K562 (cell line): ENCODE results near the gene ADGRG1. TPM values are rescaled to one million over a fixed set of nuclear protein-coding genes. Genes with fewer than 3 reads are reported as not detected.

Source experiments
- ATAC-seq: fragments of 200-7000 bp; cut with Tn5 transposase; 3 replicates; pipeline ENCODE4 v1.9.1; 2020; ENCODE audit warnings: moderate library complexity
- BruUV-seq: library from RNA; stranded (reverse); fragments of 400-500 nt; replicated peaks from 2 replicates; lab custom pipeline; 2021; lab: Mats Ljungman, UMichigan
- CTCF ChIA-PET: fragments of 300-600 bp; formaldehyde crosslinking; extraction: SDS; loops from one replicate; lab custom pipeline; 2021; ENCODE audit warnings: low intra/inter-chr PET ratio; lab: Yijun Ruan, JAX
- POLR2A ChIA-PET: fragments of 300-600, 350-650 bp; sonication (Branson Sonifier 250); formaldehyde crosslinking; extraction: SDS; loops from one replicate; lab custom pipeline; 2021; ENCODE audit warnings: antibody characterized with exemption, inconsistent platforms; lab: Yijun Ruan, JAX
- DNase-seq, 4 experiments: peaks; one replicate each; pipeline versions ENCODE4 v3.0.0 to v3.0.0-alpha.2; 2011 to 2018; ENCODE audit warnings: low spot score in 3 of 4, mixed read lengths in 3 of 4; ENCODE audit errors: extremely low read depth in 1 of 4
- FAIRE-seq: peaks from 2 replicates; lab custom pipeline; 2011; peaks lifted over from hg19 to GRCh38; lab: Jason Lieb, UNC
- H2AFZ ChIP-seq: 2 replicates; pipeline ENCODE4 v1.6.0; 2011; ENCODE audit warnings: low read depth, low read length, control low read depth, inconsistent platforms
- H3K27ac ChIP-seq: fragments of 200-600 bp; 3 replicates; pipeline ENCODE4 v1.8.0; 2011; ENCODE audit warnings: low read depth, mild to moderate bottlenecking, control low read depth, inconsistent platforms, low read length, moderate library complexity, mixed read lengths; ENCODE audit errors: extremely low read depth
- H3K27me3 ChIP-seq, 2 experiments: fragments of 300-600 bp in 1 of 2; 2 replicates in 1 of 2; 3 replicates in 1 of 2; pipeline versions ENCODE4 v1.6.0 to v1.8.0; 2011; ENCODE audit warnings: inconsistent platforms in 2 of 2, low read length in 2 of 2, mild to moderate bottlenecking in 1 of 2, mixed read lengths in 1 of 2, moderate library complexity in 1 of 2; ENCODE audit not compliant: control insufficient read depth in 2 of 2, insufficient read depth in 2 of 2
- H3K36me3 ChIP-seq: fragments of 300-600 bp; 3 replicates; pipeline ENCODE4 v1.8.0; 2011; ENCODE audit warnings: mild to moderate bottlenecking, low read length, inconsistent platforms; ENCODE audit not compliant: control insufficient read depth, insufficient read depth
- H3K4me1 ChIP-seq, 2 experiments: fragments of 200-600 bp in 1 of 2; replicated peaks in 1 of 2; 2 replicates in 1 of 2; 3 replicates in 1 of 2; pipeline versions ENCODE4 v1.5.1 to v1.8.0; 2011; ENCODE audit warnings: inconsistent platforms in 2 of 2, low read length in 2 of 2, mild to moderate bottlenecking in 1 of 2, mixed read lengths in 1 of 2, moderate library complexity in 1 of 2; ENCODE audit not compliant: control insufficient read depth in 2 of 2, insufficient read depth in 2 of 2
- H3K4me2 ChIP-seq: 2 replicates; pipeline ENCODE4 v1.6.1; 2011; ENCODE audit warnings: low read length, control low read depth, inconsistent platforms, mixed read lengths; ENCODE audit not compliant: insufficient read depth
- H3K4me3 ChIP-seq: fragments of 200-600 bp; sonication (generic), shearing (Covaris generic); 2 replicates; pipeline ENCODE4 v1.5.1; 2016; ENCODE audit warnings: control low read depth, inconsistent platforms
- H3K79me2 ChIP-seq: fragments of 200-600 bp; 3 replicates; pipeline ENCODE4 v1.8.0; 2011; ENCODE audit warnings: low read length, inconsistent platforms; ENCODE audit not compliant: control insufficient read depth, insufficient read depth
- H3K9ac ChIP-seq, 2 experiments: 2 replicates each; pipeline versions ENCODE4 v1.6.0 to v1.6.1; 2011; ENCODE audit warnings: low read depth in 2 of 2, low read length in 2 of 2, control low read depth in 1 of 2, inconsistent platforms in 1 of 2, mild to moderate bottlenecking in 1 of 2, mixed read lengths in 1 of 2; ENCODE audit not compliant: insufficient read depth in 1 of 2
- H3K9me1 ChIP-seq: one replicate; pipeline ENCODE4 v1.6.0; 2011; ENCODE audit warnings: inconsistent platforms, mild to moderate bottlenecking, low read length, moderate library complexity; ENCODE audit not compliant: control insufficient read depth, insufficient read depth
- H3K9me3 ChIP-seq: replicated peaks from 2 replicates; pipeline ENCODE4 v1.5.1; 2011; ENCODE audit warnings: low read depth, low read length, inconsistent platforms; ENCODE audit not compliant: control insufficient read depth, insufficient read depth
- H4K20me1 ChIP-seq: replicated peaks from 2 replicates; pipeline ENCODE4 v1.6.1; 2011; ENCODE audit warnings: low read length, inconsistent platforms, mixed read lengths; ENCODE audit not compliant: control insufficient read depth, insufficient read depth
- HLTF ChIP-seq: fragments of 450-650 bp; IDR thresholded peaks from 2 replicates; pipeline ENCODE4 v1.6.1; 2016
- JUN ChIP-seq, 2 experiments: sonication (generic) in 1 of 2; formaldehyde crosslinking in 1 of 2; IDR thresholded peaks; 2 replicates each; pipeline versions ENCODE4 v1.6.1 to v1.8.0; 2012 to 2022; ENCODE audit warnings: borderline replicate concordance in 2 of 2, mild to moderate bottlenecking in 2 of 2, improper control_type of control experiment in 1 of 2, low read depth in 1 of 2, low read length in 1 of 2, missing genetic modification reagents in 1 of 2
- SIRT6 ChIP-seq: IDR thresholded peaks from one replicate; pipeline ENCODE4 v1.6.1; 2012; ENCODE audit warnings: low read depth, mild to moderate bottlenecking, control low read depth, inconsistent platforms, low read length, moderate library complexity
- XRCC5 ChIP-seq: fragments of 200-400 bp; formaldehyde crosslinking; IDR thresholded peaks from 2 replicates; pipeline ENCODE4 v1.6.1; 2017; ENCODE audit warnings: low read depth, mild to moderate bottlenecking, low read length
- WGBS: fragments of 100-300 bp; shearing (Covaris generic); methylation state at CpG from one replicate; pipeline ENCODE4 v1.1.6; 2016; ENCODE audit warnings: low coverage, mixed read lengths; ENCODE audit not compliant: insufficient coverage; ENCODE audit errors: missing lambda C conversion rate; 5-methylcytosine and 5-hydroxymethylcytosine counted together
- in situ Hi-C: fragments of 300-500 bp; cut with MboI; formaldehyde crosslinking; loops from 4 replicates; pipeline ENCODE4 v1.15.0; 2018; ENCODE audit warnings: inconsistent platforms, mixed read lengths
- intact Hi-C: fragments of 100-400 bp; cut with micrococcal nuclease; formaldehyde crosslinking; loops from 2 replicates; pipeline ENCODE4 v1.14.2; 2022
- polyA plus RNA-seq, 8 experiments: library from polyadenylated mRNA; depleted of rRNA in 4 of 8; stranded (reverse) in 5 of 8; unstranded in 3 of 8; fragments of >200 nt; fragmentation: Nextera tagmentation in 2 of 8; fragmentation: Illumina TruSeq in 1 of 8; extraction: Ambion mirVana in 2 of 8; extraction: Trizol in 1 of 8; gene quantifications; 2 replicates each; pipeline versions ENCODE4 v1.2.1 to v1.2.3, GENCODE V29; 2011 to 2014; ENCODE audit warnings: inconsistent platforms in 1 of 8, missing spikeins in 1 of 8
- total RNA-seq, 7 experiments: library from RNA; depleted of rRNA in 6 of 7; stranded (reverse); fragments of >200 nt in 6 of 7; fragmentation: Illumina TruSeq in 2 of 7; extraction: Trizol in 2 of 7; gene quantifications; 2 replicates each; pipeline versions ENCODE4 v1.2.1 to v1.2.3, GENCODE V29; 2011 to 2021; ENCODE audit warnings: low replicate concordance in 1 of 7
- TF ChIP-seq, protein P1 (sequence below): fragments of 450-650 bp; IDR thresholded peaks from 2 replicates; pipeline ENCODE4 v1.6.1; 2016; ENCODE audit warnings: mild to moderate bottlenecking

ADGRG1 gene
- total and polyA plus RNA-seq, 9 of the 15 experiments (the other 6 are each of a cell fraction or from before 2014, with no cell fraction given): 0.04 to 0.31 (median 0.16) TPM; not detected in 6

DNA sequence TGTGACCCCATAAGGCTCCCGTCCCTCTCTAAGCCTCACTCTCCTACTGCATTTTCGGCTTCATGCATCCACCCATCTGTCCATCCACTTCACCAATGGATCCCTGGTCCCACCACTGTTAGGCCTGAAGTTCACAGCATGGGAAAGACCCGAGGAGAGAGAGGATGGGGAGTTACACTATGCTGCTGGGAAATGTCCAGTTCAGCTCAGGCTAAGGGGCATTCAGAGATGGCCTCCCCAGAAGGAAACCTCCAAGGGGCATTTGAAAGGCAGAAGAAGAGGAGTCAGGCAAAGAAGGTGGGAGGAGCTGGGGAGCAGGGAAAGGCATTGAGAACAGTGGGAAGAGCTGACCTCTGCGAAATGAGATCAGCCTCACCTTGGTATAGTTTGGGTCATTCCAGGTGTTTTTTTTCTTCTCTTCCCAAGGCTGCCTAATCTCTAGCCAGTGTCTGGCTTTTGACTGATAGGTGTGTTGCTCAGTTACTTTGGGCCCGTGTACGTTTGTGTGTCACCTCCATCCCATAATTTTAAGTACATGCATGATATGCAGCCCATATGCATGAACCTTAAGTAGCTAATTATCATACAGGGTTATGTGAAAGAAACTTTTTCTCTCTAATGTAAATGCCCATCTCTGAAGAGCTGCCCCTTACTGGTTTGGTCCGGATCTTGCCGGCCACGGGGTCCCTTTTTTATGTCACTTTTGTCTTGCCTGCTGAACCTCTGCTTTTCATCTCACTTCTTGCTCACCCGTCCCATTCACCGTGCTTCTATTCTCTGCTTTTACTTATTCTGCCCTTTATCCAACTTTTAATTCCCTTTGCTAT is 54.6 kb downstream of the ADGRG1 start (continued):
- no peak for TF ChIP-seq XRCC5
- TF ChIP-seq HLTF: 0 out of 2 replicates have a peak, but pooled peaks have one; percentile 43

GRCh38 chr16:57683636-57684545 is 55.5 kb downstream of the ADGRG1 start:
- H3K36me3 ChIP-seq: no peaks in the 10 kb centered on the region
- POLR2A ChIA-PET: interaction anchor here (0.5 to 2.7 kb wide), 6 partner anchors 9 to 195 kb away, joined by 3 to 12 read pairs (median 4); no protein-coding TSS in a partner anchor
- CTCF ChIA-PET: no interaction called here
- in situ Hi-C loops: no loop called here
- WGBS: 74% methylated on average over 17 of the region's 18 CpGs
- no peak overlapping the region for H3K4me3 ChIP-seq
- H3K4me2 ChIP-seq: no peak overlapping the region
- DNase-seq (no peak), FAIRE-seq (no peak), ATAC-seq (no peak)
- peaks cover 29 to 38% of the 10 kb centered on the region in 2 experiments for H3K4me1 ChIP-seq
- no peaks in the 10 kb centered on the region for H3K9me3 ChIP-seq
- no peaks in the 10 kb centered on the region for H4K20me1 ChIP-seq
- BruUV-seq: no TSS peak
- H3K9me1 ChIP-seq: peaks cover 4% of the 10 kb centered on the region
- TF ChIP-seq SIRT6: no peak
- TF ChIP-seq, protein P1, sequence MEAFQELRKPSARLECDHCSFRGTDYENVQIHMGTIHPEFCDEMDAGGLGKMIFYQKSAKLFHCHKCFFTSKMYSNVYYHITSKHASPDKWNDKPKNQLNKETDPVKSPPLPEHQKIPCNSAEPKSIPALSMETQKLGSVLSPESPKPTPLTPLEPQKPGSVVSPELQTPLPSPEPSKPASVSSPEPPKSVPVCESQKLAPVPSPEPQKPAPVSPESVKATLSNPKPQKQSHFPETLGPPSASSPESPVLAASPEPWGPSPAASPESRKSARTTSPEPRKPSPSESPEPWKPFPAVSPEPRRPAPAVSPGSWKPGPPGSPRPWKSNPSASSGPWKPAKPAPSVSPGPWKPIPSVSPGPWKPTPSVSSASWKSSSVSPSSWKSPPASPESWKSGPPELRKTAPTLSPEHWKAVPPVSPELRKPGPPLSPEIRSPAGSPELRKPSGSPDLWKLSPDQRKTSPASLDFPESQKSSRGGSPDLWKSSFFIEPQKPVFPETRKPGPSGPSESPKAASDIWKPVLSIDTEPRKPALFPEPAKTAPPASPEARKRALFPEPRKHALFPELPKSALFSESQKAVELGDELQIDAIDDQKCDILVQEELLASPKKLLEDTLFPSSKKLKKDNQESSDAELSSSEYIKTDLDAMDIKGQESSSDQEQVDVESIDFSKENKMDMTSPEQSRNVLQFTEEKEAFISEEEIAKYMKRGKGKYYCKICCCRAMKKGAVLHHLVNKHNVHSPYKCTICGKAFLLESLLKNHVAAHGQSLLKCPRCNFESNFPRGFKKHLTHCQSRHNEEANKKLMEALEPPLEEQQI: no peak
- TF ChIP-seq JUN (IDR thresholded peaks at IDR 0.05; ENCODE audit: borderline replicate concordance, low read depth, low read length): no peak
- TF ChIP-seq JUN (CRISPR knock-in tag; IDR thresholded peaks at IDR 0.05; ENCODE audit: borderline replicate concordance): no peak
- intact Hi-C loops: no loop called here
- no peak overlapping the region for H2AFZ ChIP-seq
- H3K27me3 ChIP-seq: no peaks in the 10 kb centered on the region
- no peaks in the 10 kb centered on the region for H3K79me2 ChIP-seq
- peak overlapping the region; percentile 7 to 73; a peak in 3 of 4 replicates for H3K9ac ChIP-seq
- no peak overlapping the region for H3K27ac ChIP-seq
